K562 (cell line): ENCODE data around the gene IL4I1. TPM values are rescaled to one million over a fixed set of nuclear protein-coding genes. Genes with fewer than 3 reads are reported as not detected.

ENCODE experiments used
- ARID2 ChIP-seq: fragments of 450-650 bp; IDR thresholded peaks from 2 replicates; pipeline ENCODE4 v1.6.1; 2017; ENCODE audit warnings: antibody characterized with exemption, mild to moderate bottlenecking
- GABPB1 ChIP-seq: sonication (generic); formaldehyde crosslinking; IDR thresholded peaks from 2 replicates; pipeline ENCODE4 v1.8.0; 2022; ENCODE audit warnings: mild to moderate bottlenecking, missing genetic modification reagents
- HNRNPL ChIP-seq: fragments of 200-400 bp; formaldehyde crosslinking; IDR thresholded peaks from 2 replicates; pipeline ENCODE4 v1.6.1; 2017; ENCODE audit warnings: low read depth, mild to moderate bottlenecking, low read length
- KHSRP ChIP-seq: fragments of 450-650 bp; IDR thresholded peaks from 2 replicates; pipeline ENCODE4 v1.6.1; 2017
- OTX1 ChIP-seq: fragments of 450-650 bp; formaldehyde crosslinking; IDR thresholded peaks from 2 replicates; pipeline ENCODE4 v1.4.0; 2022; ENCODE audit warnings: mild to moderate bottlenecking
- PHF21A ChIP-seq: fragments of 450-650 bp; IDR thresholded peaks from 2 replicates; pipeline ENCODE4 v1.6.1; 2017; ENCODE audit warnings: low read depth, borderline replicate concordance
- POLR2B ChIP-seq: fragments of 450-650 bp; IDR thresholded peaks from 2 replicates; pipeline ENCODE4 v1.6.1; 2018; ENCODE audit warnings: low read depth; ENCODE audit not compliant: partially characterized antibody
- RCOR1 ChIP-seq, 2 experiments: IDR thresholded peaks; 2 replicates each; pipeline ENCODE4 v1.6.1; 2012; ENCODE audit warnings: low read depth in 2 of 2, low read length in 2 of 2, borderline replicate concordance in 1 of 2, improper control_type of control experiment in 1 of 2
- SMAD4 ChIP-seq: fragments of 250-450 bp; sonication (Bioruptor Pico); conservative IDR thresholded peaks from 2 replicates; pipeline ENCODE4 v1.8.0; 2021; ENCODE audit warnings: inconsistent platforms, mild to moderate bottlenecking, moderate library complexity
- THRB ChIP-seq: fragments of 450-650 bp; formaldehyde crosslinking; conservative IDR thresholded peaks from 2 replicates; pipeline ENCODE4 v1.4.0; 2022; ENCODE audit warnings: mild to moderate bottlenecking, missing genetic modification characterization
- ZNF224 ChIP-seq: sonication (generic); formaldehyde crosslinking; IDR thresholded peaks from 2 replicates; pipeline ENCODE4 v1.8.0; 2022; ENCODE audit warnings: mild to moderate bottlenecking, missing genetic modification reagents
- ZNF232 ChIP-seq: sonication (generic); formaldehyde crosslinking; IDR thresholded peaks from 2 replicates; pipeline ENCODE4 v1.8.0; 2022; ENCODE audit warnings: mild to moderate bottlenecking, missing genetic modification reagents
- ZNF282 ChIP-seq: sonication (generic); formaldehyde crosslinking; IDR thresholded peaks from 2 replicates; pipeline ENCODE4 v1.8.1; 2023; ENCODE audit warnings: missing genetic modification reagents
- ZNF407 ChIP-seq: fragments of 450-650 bp; IDR thresholded peaks from 2 replicates; pipeline ENCODE4 v1.6.1; 2016; ENCODE audit warnings: low read depth
- polyA plus RNA-seq, 8 experiments: library from polyadenylated mRNA; depleted of rRNA in 4 of 8; stranded (reverse) in 5 of 8; unstranded in 3 of 8; fragments of >200 nt; fragmentation: Nextera tagmentation in 2 of 8; fragmentation: Illumina TruSeq in 1 of 8; extraction: Ambion mirVana in 2 of 8; extraction: Trizol in 1 of 8; gene quantifications; 2 replicates each; pipeline versions ENCODE4 v1.2.1 to v1.2.3, GENCODE V29; 2011 to 2014; ENCODE audit warnings: inconsistent platforms in 1 of 8, missing spikeins in 1 of 8
- total RNA-seq, 7 experiments: library from RNA; depleted of rRNA in 6 of 7; stranded (reverse); fragments of >200 nt in 6 of 7; fragmentation: Illumina TruSeq in 2 of 7; extraction: Trizol in 2 of 7; gene quantifications; 2 replicates each; pipeline versions ENCODE4 v1.2.1 to v1.2.3, GENCODE V29; 2011 to 2021; ENCODE audit warnings: low replicate concordance in 1 of 7
- TF ChIP-seq, protein P1 (sequence below): fragments of 450-650 bp; formaldehyde crosslinking; IDR thresholded peaks from 2 replicates; pipeline ENCODE4 v1.4.0; 2022; ENCODE audit warnings: missing genetic modification characterization
- TF ChIP-seq, protein P2 (sequence below): sonication (generic); IDR thresholded peaks from 2 replicates; pipeline ENCODE4 v1.6.1; 2016
- TF ChIP-seq, protein P3 (sequence below): fragments of 450-650 bp; IDR thresholded peaks from 2 replicates; pipeline ENCODE4 v1.6.1; 2016

IL4I1 gene
- total and polyA plus RNA-seq, 9 of the 15 experiments (the other 6 are each of a cell fraction or from before 2014, with no cell fraction given) = 0.06 to 0.95 (median 0.43) TPM; not detected in 2

DNA sequence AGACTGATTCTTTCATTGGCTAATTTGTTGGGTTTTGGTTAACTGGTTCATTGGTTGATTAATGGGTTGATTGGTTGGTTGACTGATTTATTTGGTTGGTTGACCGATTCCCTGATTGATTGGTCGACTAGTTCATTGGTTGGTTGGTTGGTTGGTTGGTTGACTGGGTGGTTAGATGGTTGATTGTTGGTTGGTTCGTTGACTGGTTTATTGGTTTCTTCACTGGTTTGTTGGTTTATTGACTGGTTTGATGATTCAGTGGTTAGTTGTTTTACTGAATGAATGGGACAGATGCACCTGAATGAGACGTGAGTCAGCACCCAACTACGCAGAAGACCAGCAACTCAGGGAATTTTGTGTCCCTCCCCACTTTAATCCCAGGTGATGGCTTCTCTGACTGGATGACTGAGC, 35.4 kb upstream of the IL4I1 start (continued):
- TF ChIP-seq ZNF224 (CRISPR knock-in tag) = no peak
- 0 out of 2 replicates have a peak, but pooled peaks have one; percentile 6 for TF ChIP-seq GABPB1 (CRISPR knock-in tag)
- TF ChIP-seq, protein P1, sequence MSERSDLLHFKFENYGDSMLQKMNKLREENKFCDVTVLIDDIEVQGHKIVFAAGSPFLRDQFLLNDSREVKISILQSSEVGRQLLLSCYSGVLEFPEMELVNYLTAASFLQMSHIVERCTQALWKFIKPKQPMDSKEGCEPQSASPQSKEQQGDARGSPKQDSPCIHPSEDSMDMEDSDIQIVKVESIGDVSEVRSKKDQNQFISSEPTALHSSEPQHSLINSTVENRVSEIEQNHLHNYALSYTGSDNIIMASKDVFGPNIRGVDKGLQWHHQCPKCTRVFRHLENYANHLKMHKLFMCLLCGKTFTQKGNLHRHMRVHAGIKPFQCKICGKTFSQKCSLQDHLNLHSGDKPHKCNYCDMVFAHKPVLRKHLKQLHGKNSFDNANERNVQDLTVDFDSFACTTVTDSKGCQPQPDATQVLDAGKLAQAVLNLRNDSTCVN (CRISPR knock-in tag) = peak; percentile 98
- peak; percentile 81 for TF ChIP-seq OTX1 (CRISPR knock-in tag)
- no peak for TF ChIP-seq RCOR1 (IDR thresholded peaks at IDR 0.05; ENCODE audit: borderline replicate concordance in 1 of 2, low read depth in 2 of 2, low read length in 2 of 2)
- no peak for TF ChIP-seq HNRNPL
- TF ChIP-seq, protein P2, sequence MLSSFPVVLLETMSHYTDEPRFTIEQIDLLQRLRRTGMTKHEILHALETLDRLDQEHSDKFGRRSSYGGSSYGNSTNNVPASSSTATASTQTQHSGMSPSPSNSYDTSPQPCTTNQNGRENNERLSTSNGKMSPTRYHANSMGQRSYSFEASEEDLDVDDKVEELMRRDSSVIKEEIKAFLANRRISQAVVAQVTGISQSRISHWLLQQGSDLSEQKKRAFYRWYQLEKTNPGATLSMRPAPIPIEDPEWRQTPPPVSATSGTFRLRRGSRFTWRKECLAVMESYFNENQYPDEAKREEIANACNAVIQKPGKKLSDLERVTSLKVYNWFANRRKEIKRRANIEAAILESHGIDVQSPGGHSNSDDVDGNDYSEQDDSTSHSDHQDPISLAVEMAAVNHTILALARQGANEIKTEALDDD = peak; percentile 75
- no peak for TF ChIP-seq ZNF282 (CRISPR knock-in tag)
- peak; percentile 52; the same call in 1 of the 2 replicates for TF ChIP-seq KHSRP
- TF ChIP-seq PHF21A = no peak
- TF ChIP-seq ZNF232 = no peak
- TF ChIP-seq ARID2 = no peak
- no peak for TF ChIP-seq SMAD4 (CRISPR knock-in tag)
- peak; percentile 98 for TF ChIP-seq THRB (CRISPR knock-in tag)
- no peak for TF ChIP-seq ZNF407
- TF ChIP-seq POLR2B = peak; percentile 90
- TF ChIP-seq, protein P3, sequence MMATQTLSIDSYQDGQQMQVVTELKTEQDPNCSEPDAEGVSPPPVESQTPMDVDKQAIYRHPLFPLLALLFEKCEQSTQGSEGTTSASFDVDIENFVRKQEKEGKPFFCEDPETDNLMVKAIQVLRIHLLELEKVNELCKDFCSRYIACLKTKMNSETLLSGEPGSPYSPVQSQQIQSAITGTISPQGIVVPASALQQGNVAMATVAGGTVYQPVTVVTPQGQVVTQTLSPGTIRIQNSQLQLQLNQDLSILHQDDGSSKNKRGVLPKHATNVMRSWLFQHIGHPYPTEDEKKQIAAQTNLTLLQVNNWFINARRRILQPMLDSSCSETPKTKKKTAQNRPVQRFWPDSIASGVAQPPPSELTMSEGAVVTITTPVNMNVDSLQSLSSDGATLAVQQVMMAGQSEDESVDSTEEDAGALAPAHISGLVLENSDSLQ = 0 out of 2 replicates have a peak, but pooled peaks have one; percentile 6
